COLO829 (cell line): ENCODE data around the gene JDP2.

Experiments
- DNase-seq: peaks from one replicate; pipeline ENCODE4 v3.0.0; 2012; ENCODE audit warnings: low spot score

JDP2 gene

GRCh38 chr14:75514673-75515628, 87.1 kb downstream of the JDP2 start:
- no peak for DNase-seq

DNA sequence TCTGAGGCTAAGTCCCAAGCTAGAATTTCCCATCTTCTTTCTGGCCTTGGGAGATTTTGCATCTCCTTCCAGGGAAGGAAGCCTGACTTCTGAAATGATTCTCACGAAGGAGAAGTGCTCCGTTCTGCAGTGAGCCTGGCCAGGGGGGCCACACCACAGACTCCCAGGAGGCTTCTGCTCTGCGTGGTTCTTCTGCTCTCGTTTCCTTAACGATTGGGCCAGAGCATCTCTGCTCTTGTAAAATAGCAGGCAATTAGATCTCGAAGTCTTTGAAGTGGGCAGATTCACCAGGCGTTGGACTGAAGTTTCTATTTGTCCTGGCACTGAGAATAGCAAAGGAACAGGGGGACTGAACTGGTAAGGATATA, 87.8 kb downstream of the JDP2 start:
- no peak for DNase-seq

GRCh38 chr14:75518625-75519024, 90.8 kb downstream of the JDP2 start:
- no peak for DNase-seq

DNA sequence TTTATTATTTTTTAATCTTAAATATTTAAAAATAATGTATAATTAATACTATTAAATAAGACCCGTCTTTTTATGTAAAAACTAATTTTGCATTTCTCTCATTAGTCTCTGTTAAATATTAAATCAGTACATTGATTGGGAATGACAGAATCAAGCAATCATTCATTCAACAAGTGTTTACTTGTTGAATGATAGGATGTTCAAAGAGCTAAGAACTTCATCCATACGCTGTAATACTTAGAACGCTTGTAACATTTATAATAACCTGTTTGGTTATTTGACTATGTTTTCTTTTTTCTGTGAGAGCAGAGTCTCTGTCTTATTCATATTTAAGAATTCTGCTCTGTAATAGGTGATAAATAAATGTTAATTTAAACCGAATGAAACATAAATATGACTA, 91.6 kb downstream of the JDP2 start:
- DNase-seq, result no peak

GRCh38 chr14:75519826-75520728, 92.3 kb downstream of the JDP2 start:
- DNase-seq, result no peak

DNA sequence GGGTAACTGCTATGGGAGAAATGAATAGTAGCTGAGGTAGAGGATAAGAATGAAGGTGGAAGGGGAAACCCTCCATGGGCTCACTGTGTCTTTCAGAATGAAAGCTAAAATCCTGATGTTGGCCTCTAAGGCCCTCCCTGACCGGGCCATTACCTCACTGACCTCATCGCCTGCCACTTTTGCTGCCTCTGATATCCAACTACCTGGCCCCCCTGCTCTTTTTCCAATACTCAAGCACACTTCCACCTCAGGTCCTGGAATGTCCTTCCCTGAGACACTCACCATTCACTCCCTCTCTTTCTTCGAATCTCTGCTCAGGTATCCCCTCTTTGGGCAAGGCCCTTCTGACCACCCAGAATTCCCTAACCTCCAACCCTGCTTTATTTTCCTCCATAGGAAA, 93.0 kb downstream of the JDP2 start:
- no peak for DNase-seq

DNA sequence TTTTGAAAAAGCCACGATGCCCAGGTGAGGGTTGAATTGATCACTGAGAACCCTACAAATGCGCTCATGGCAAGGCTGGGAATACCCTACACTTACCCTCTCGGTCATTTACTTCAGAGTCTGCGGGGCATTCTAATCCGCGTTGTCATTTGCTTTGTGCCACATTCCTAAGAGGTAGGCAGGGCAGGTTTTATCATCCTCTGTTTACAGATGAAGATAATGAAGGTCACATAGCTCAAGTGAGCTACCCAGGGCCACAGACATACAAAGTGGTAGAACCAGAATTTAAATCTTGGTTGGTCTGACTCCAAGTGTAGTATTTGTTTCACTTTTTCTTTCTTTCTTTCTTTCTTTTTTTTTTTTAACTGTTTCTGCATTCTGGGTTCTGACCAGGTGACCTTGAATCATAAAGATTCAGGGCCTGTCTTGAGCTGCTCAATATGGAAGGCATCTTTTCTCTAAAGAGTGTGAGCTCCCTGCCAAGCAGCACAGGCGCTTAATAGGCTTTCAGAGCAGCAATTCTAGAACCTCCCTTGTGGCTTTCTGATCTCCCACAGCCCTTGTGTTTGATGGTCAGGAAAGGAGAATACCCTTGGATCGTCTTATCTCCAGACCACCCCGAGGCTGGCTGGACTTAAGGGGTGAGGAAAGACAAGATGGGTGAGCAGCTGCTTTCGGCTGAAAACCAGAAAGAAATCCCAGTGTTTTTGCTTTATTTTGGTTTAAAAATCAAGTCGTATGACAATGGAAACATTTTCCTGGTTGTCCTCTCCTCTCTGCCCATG, 93.8 kb downstream of the JDP2 start:
- no peak for DNase-seq

GRCh38 chr14:75522224-75522982, 94.6 kb downstream of the JDP2 start, which contains the start of gene BATF:
Gene BATF, plus strand, starts transcription at chr14:75522469. Its CDS starts 214 bp downstream, at chr14:75522683.
- DNase-seq, result no peak

DNA sequence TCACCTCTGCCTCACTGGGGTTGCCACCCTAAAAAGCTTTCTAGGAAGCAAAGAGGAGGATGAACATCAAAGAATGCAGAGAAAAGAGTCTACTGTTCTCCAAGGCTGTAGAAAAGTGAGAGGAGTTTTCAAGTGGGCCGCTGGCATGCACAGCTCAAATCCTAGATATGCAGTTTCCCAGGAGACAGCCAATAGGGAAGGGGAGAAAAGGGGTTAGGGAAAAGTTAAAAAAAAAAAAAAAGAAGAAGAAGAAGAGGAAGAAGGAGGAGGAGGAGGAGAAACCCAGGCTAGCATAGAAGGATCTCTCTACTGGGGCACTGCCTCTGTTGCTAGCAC, 95.1 kb downstream of the JDP2 start:
- DNase-seq, result no peak
